HepG2 (cell line): ENCODE data around the gene SLC24A4. TPM values are rescaled to one million over a fixed set of nuclear protein-coding genes. Genes with fewer than 3 reads are reported as not detected.

ENCODE experiments used
- CEBPB ChIP-seq: IDR thresholded peaks from 2 replicates; pipeline ENCODE4 v1.6.1; 2011; ENCODE audit warnings: low read depth, low read length, improper control_type of control experiment, borderline replicate concordance
- CEBPG ChIP-seq: IDR thresholded peaks from 2 replicates; pipeline ENCODE4 v1.6.1; 2016
- FOSL2 ChIP-seq: sonication (generic); formaldehyde crosslinking; IDR thresholded peaks from 2 replicates; pipeline ENCODE4 v1.4.0; 2020; ENCODE audit warnings: missing genetic modification reagents
- GFI1 ChIP-seq: sonication (generic); formaldehyde crosslinking; IDR thresholded peaks from 2 replicates; pipeline ENCODE4 v1.5.0; 2020; ENCODE audit warnings: missing genetic modification reagents, mild to moderate bottlenecking, borderline replicate concordance
- HNF4A ChIP-seq: sonication (generic); formaldehyde crosslinking; IDR thresholded peaks from 2 replicates; pipeline ENCODE4 v1.4.0; 2020; ENCODE audit warnings: missing genetic modification reagents
- KDM1A ChIP-seq: IDR thresholded peaks from 2 replicates; pipeline ENCODE4 v1.6.1; 2016; ENCODE audit warnings: missing compliant biosample characterization
- LCORL ChIP-seq, 2 experiments: fragments of 450-650 bp in 1 of 2; sonication (generic) in 1 of 2; formaldehyde crosslinking in 1 of 2; IDR thresholded peaks; 2 replicates each; pipeline versions ENCODE4 v1.5.0 to v1.6.1; 2017 to 2020; ENCODE audit warnings: antibody characterized with exemption in 1 of 2, missing genetic modification reagents in 1 of 2
- NFKBIZ ChIP-seq: IDR thresholded peaks from 2 replicates; pipeline ENCODE4 v1.6.1; 2018; ENCODE audit warnings: missing genetic modification reagents, missing compliant biosample characterization
- NPAS2 ChIP-seq: sonication (generic); formaldehyde crosslinking; IDR thresholded peaks from 2 replicates; pipeline ENCODE4 v1.8.0; 2022; ENCODE audit warnings: mild to moderate bottlenecking, missing genetic modification reagents, borderline replicate concordance
- RARA ChIP-seq: IDR thresholded peaks from 2 replicates; pipeline ENCODE4 v1.6.1; 2016; ENCODE audit warnings: missing genetic modification reagents, missing compliant biosample characterization
- SIX1 ChIP-seq: sonication (generic); formaldehyde crosslinking; IDR thresholded peaks from 2 replicates; pipeline ENCODE4 v1.4.0; 2020; ENCODE audit warnings: missing genetic modification reagents, borderline replicate concordance
- SIX4 ChIP-seq: sonication (generic); formaldehyde crosslinking; IDR thresholded peaks from 2 replicates; pipeline ENCODE4 v1.4.0; 2020; ENCODE audit warnings: missing genetic modification reagents
- SP140L ChIP-seq: sonication (generic); formaldehyde crosslinking; IDR thresholded peaks from 2 replicates; pipeline ENCODE4 v1.4.0; 2020; ENCODE audit warnings: missing genetic modification reagents, borderline replicate concordance
- TBX3 ChIP-seq: fragments of 450-650 bp; IDR thresholded peaks from 2 replicates; pipeline ENCODE4 v1.6.1; 2017; ENCODE audit warnings: antibody characterized with exemption, mild to moderate bottlenecking, inconsistent platforms, borderline replicate concordance
- YEATS2 ChIP-seq: sonication (generic); formaldehyde crosslinking; IDR thresholded peaks from 2 replicates; pipeline ENCODE4 v1.4.0; 2020; ENCODE audit warnings: missing genetic modification reagents, borderline replicate concordance
- ZNF792 ChIP-seq: IDR thresholded peaks from 2 replicates; pipeline ENCODE4 v1.6.1; 2016
- polyA plus RNA-seq, 8 experiments: library from polyadenylated mRNA; depleted of rRNA in 3 of 8; stranded (reverse) in 7 of 8; unstranded in 1 of 8; fragments of >200 nt; fragmentation: Illumina TruSeq in 4 of 8; extraction: Trizol in 4 of 8; gene quantifications; 2 replicates each; pipeline versions ENCODE4 v1.2.1 to v1.2.3, GENCODE V29; 2011 to 2016; ENCODE audit warnings: low read depth in 4 of 8, missing spikeins in 1 of 8, mixed read lengths in 1 of 8; ENCODE audit not compliant: insufficient read depth in 1 of 8
- total RNA-seq, 5 experiments: library from RNA; depleted of rRNA; stranded (reverse); fragments of >200 nt; fragmentation: Illumina TruSeq; extraction: Trizol; gene quantifications; 2 replicates each; pipeline ENCODE4 v1.2.3, GENCODE V29; 2016; ENCODE audit warnings: low read depth in 1 of 5
- TF ChIP-seq, protein P1 (sequence below): sonication (generic); formaldehyde crosslinking; IDR thresholded peaks from 2 replicates; pipeline ENCODE4 v1.4.0; 2020; ENCODE audit warnings: missing genetic modification reagents, borderline replicate concordance
- TF ChIP-seq, protein P2 (sequence below): sonication (generic); formaldehyde crosslinking; IDR thresholded peaks from 2 replicates; pipeline ENCODE4 v1.4.0; 2020; ENCODE audit warnings: missing genetic modification reagents; ENCODE audit errors: not compliant biosample characterization
- TF ChIP-seq, protein P3 (sequence below): IDR thresholded peaks from 2 replicates; pipeline ENCODE4 v1.6.1; 2016; ENCODE audit warnings: control low read depth
- TF ChIP-seq, protein P4 (sequence below): IDR thresholded peaks from 2 replicates; pipeline ENCODE4 v1.6.1; 2012; ENCODE audit warnings: inconsistent platforms
- TF ChIP-seq, protein P5 (sequence below): IDR thresholded peaks from 2 replicates; pipeline ENCODE4 v1.4.0; 2020; ENCODE audit warnings: mild to moderate bottlenecking, missing genetic modification reagents

The SLC24A4 gene
- total and polyA plus RNA-seq, 2 of the 13 experiments (the other 11 are each of a cell fraction or from before 2014, with no cell fraction given), result not detected

DNA sequence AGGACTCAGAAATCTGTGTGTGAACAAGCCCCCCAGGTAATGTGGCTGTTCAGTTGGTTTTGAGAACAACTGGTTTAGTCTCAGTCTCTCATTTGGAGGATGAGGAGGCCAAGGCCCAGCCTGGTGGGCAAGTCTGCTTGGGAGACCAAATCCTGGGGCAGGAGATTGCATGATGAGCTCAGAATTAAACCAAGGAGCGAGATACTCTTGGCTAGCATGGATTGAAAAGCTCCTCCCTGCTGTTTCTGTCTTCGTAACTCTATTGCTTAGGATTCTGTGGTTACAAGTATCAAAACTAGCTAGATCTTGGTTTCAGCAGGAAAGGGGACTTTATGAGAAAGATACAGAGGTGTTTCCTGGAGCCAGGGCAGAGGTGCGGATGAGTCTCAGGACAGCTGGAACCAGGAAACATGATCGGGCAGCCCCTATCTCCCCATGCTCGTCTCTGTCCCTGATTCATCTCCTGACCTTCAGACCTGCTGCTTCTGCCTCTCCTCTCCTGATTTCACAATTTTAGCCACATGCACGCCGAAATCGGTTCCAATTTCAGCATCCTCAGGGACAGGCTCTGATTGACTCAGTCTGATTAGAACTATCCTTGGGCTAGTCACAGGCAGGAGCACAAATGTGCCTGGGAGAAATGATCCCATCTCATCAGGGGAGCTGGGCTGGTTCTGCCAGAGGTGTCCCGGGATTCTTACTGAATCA lies 150.4 kb downstream of the SLC24A4 start (continued):
- TF ChIP-seq, protein P1, sequence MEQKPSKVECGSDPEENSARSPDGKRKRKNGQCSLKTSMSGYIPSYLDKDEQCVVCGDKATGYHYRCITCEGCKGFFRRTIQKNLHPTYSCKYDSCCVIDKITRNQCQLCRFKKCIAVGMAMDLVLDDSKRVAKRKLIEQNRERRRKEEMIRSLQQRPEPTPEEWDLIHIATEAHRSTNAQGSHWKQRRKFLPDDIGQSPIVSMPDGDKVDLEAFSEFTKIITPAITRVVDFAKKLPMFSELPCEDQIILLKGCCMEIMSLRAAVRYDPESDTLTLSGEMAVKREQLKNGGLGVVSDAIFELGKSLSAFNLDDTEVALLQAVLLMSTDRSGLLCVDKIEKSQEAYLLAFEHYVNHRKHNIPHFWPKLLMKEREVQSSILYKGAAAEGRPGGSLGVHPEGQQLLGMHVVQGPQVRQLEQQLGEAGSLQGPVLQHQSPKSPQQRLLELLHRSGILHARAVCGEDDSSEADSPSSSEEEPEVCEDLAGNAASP (CRISPR knock-in tag), result no peak
- TF ChIP-seq CEBPB, result peak; percentile 93
- TF ChIP-seq SIX4, result peak; percentile 45; the same call in 1 of the 2 replicates
- TF ChIP-seq TBX3, result no peak
- TF ChIP-seq NPAS2 (CRISPR knock-in tag), result no peak
- peak; percentile 40; the same call in 1 of the 2 replicates for TF ChIP-seq GFI1
- TF ChIP-seq, protein P2, sequence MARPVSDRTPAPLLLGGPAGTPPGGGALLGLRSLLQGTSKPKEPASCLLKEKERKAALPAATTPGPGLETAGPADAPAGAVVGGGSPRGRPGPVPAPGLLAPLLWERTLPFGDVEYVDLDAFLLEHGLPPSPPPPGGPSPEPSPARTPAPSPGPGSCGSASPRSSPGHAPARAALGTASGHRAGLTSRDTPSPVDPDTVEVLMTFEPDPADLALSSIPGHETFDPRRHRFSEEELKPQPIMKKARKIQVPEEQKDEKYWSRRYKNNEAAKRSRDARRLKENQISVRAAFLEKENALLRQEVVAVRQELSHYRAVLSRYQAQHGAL (CRISPR knock-in tag), result no peak
- TF ChIP-seq HNF4A (CRISPR knock-in tag), result peak; percentile 54
- TF ChIP-seq RARA (CRISPR knock-in tag), result peak; percentile 44
- no peak for TF ChIP-seq YEATS2
- TF ChIP-seq ZNF792, result 0 out of 2 replicates have a peak, but pooled peaks have one; percentile 45
- TF ChIP-seq, protein P3, sequence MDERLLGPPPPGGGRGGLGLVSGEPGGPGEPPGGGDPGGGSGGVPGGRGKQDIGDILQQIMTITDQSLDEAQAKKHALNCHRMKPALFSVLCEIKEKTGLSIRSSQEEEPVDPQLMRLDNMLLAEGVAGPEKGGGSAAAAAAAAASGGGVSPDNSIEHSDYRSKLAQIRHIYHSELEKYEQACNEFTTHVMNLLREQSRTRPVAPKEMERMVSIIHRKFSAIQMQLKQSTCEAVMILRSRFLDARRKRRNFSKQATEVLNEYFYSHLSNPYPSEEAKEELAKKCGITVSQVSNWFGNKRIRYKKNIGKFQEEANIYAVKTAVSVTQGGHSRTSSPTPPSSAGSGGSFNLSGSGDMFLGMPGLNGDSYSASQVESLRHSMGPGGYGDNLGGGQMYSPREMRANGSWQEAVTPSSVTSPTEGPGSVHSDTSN (CRISPR knock-in tag), result 0 out of 2 replicates have a peak, but pooled peaks have one; percentile 7
- 0 out of 2 replicates have a peak, but pooled peaks have one; percentile 35 for TF ChIP-seq LCORL (IDR thresholded peaks at IDR 0.05)
- no peak for TF ChIP-seq LCORL (CRISPR knock-in tag; IDR thresholded peaks at IDR 0.05)
- no peak for TF ChIP-seq NFKBIZ (CRISPR knock-in tag)
- 0 out of 2 replicates have a peak, but pooled peaks have one; percentile 49 for TF ChIP-seq KDM1A (CRISPR knock-in tag)
- TF ChIP-seq, protein P4, sequence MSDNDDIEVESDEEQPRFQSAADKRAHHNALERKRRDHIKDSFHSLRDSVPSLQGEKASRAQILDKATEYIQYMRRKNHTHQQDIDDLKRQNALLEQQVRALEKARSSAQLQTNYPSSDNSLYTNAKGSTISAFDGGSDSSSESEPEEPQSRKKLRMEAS, result 0 out of 2 replicates have a peak, but pooled peaks have one; percentile 29
- TF ChIP-seq SP140L, result no peak
- peak; percentile 57 for TF ChIP-seq CEBPG (CRISPR knock-in tag)
- TF ChIP-seq, protein P5, sequence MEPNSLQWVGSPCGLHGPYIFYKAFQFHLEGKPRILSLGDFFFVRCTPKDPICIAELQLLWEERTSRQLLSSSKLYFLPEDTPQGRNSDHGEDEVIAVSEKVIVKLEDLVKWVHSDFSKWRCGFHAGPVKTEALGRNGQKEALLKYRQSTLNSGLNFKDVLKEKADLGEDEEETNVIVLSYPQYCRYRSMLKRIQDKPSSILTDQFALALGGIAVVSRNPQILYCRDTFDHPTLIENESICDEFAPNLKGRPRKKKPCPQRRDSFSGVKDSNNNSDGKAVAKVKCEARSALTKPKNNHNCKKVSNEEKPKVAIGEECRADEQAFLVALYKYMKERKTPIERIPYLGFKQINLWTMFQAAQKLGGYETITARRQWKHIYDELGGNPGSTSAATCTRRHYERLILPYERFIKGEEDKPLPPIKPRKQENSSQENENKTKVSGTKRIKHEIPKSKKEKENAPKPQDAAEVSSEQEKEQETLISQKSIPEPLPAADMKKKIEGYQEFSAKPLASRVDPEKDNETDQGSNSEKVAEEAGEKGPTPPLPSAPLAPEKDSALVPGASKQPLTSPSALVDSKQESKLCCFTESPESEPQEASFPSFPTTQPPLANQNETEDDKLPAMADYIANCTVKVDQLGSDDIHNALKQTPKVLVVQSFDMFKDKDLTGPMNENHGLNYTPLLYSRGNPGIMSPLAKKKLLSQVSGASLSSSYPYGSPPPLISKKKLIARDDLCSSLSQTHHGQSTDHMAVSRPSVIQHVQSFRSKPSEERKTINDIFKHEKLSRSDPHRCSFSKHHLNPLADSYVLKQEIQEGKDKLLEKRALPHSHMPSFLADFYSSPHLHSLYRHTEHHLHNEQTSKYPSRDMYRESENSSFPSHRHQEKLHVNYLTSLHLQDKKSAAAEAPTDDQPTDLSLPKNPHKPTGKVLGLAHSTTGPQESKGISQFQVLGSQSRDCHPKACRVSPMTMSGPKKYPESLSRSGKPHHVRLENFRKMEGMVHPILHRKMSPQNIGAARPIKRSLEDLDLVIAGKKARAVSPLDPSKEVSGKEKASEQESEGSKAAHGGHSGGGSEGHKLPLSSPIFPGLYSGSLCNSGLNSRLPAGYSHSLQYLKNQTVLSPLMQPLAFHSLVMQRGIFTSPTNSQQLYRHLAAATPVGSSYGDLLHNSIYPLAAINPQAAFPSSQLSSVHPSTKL (CRISPR knock-in tag), result peak; percentile 68
- TF ChIP-seq SIX1, result 0 out of 2 replicates have a peak, but pooled peaks have one; percentile 36
- TF ChIP-seq FOSL2 (CRISPR knock-in tag), result peak; percentile 73
